Body of pancreas (tissue), 4 donors: ENCODE results near the gene GJC2.

Source experiments
- POLR2A ChIP-seq, 3 donors: fragments of 450-650 bp; IDR thresholded peaks; one replicate each; pipeline ENCODE4 v1.6.1; 2016; ENCODE audit warnings: antibody characterized with exemption in 3 of 3, mild to moderate bottlenecking in 2 of 3
- TF ChIP-seq, protein P1 (sequence below), 7 experiments: fragments of 450-650 bp in 4 of 7; fragments of 200-600 bp in 3 of 7; sonication (generic) in 3 of 7; IDR thresholded peaks; one replicate each; pipeline ENCODE4 v1.5.1; 2016 to 2019; ENCODE audit warnings: antibody characterized with exemption in 7 of 7

DNA sequence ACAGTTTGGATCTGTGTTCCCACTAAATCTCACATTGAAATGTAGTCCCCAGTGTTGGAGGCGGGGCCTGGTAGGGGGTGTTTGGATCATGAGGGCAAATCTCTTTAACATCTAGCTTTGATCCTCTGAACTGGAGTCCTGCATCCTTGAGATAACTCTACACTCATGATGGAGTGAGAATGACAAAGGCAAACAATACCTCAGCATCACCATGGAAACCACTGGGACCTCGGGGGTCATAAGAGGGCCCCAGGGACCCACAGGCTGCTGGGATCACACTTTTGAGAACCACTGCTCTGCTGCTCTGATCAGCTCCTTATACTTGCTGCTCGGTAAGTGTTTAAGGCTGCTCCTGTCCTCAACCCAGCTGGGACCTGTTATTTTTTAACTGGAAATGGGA, 44.7 kb downstream of the GJC2 start:
- TF ChIP-seq, protein P1, sequence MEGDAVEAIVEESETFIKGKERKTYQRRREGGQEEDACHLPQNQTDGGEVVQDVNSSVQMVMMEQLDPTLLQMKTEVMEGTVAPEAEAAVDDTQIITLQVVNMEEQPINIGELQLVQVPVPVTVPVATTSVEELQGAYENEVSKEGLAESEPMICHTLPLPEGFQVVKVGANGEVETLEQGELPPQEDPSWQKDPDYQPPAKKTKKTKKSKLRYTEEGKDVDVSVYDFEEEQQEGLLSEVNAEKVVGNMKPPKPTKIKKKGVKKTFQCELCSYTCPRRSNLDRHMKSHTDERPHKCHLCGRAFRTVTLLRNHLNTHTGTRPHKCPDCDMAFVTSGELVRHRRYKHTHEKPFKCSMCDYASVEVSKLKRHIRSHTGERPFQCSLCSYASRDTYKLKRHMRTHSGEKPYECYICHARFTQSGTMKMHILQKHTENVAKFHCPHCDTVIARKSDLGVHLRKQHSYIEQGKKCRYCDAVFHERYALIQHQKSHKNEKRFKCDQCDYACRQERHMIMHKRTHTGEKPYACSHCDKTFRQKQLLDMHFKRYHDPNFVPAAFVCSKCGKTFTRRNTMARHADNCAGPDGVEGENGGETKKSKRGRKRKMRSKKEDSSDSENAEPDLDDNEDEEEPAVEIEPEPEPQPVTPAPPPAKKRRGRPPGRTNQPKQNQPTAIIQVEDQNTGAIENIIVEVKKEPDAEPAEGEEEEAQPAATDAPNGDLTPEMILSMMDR (IDR thresholded peaks at IDR 0.05): no peak
- no peak for TF ChIP-seq POLR2A (IDR thresholded peaks at IDR 0.05)
